Cardiac septum (tissue), 1 donor: ENCODE results near the gene CHCHD6. TPM values are rescaled to one million over a fixed set of nuclear protein-coding genes. Genes with fewer than 3 reads are reported as not detected.

ENCODE experiments used
- DNase-seq: peaks from one replicate; pipeline ENCODE4 v3.0.0-alpha.2; 2020; ENCODE audit warnings: low spot score
- intact Hi-C: fragments of 100-400 bp; cut with DNase I; formaldehyde crosslinking; loops from one replicate; pipeline ENCODE4 v1.14.0; 2022
- total RNA-seq: library from RNA; stranded (reverse); fragmentation: NEBNext Ultra II Directional; extraction: Animal tissue kit (Norgen Biotek cat#: 25700); gene quantifications from one replicate; pipeline ENCODE4 v1.2.1, GENCODE V29; 2021
- donor health status: DM: no; HTN: no; CAD: no.

CHCHD6 gene
- total RNA-seq, 1 donor from 2014 or later, result 12.1 TPM

- intact Hi-C loops, result no loop called here
- no peak for DNase-seq
Observed at GRCh38 chr3:126845920-126846715, 142.1 kb downstream of the CHCHD6 start.

- intact Hi-C loops, result no loop called here
Observed at GRCh38 chr3:126847061-126847460, 143.0 kb downstream of the CHCHD6 start.

GRCh38 chr3:126848991-126849390 is 145.0 kb downstream of the CHCHD6 start:
- intact Hi-C loops, result no loop called here

More at GRCh38 chr3:126847061-126847460, 143.0 kb downstream of the CHCHD6 start:
- no peak for DNase-seq

GRCh38 chr3:126849768-126850167 is 145.7 kb downstream of the CHCHD6 start:
- DNase-seq, result no peak
- intact Hi-C loops, result loop anchor here (5.0 kb wide), 1 partner anchor 88 kb away; no protein-coding TSS in a partner anchor

More at GRCh38 chr3:126848991-126849390, 145.0 kb downstream of the CHCHD6 start:
- DNase-seq, result no peak

GRCh38 chr3:126850370-126851085 is 146.5 kb downstream of the CHCHD6 start:
- DNase-seq, result no peak
- intact Hi-C loops, result loop anchor here (5.0 kb wide), 1 partner anchor 87 kb away; no protein-coding TSS in a partner anchor

GRCh38 chr3:126851382-126851781 is 147.3 kb downstream of the CHCHD6 start:
- intact Hi-C loops, result loop anchor here (5.0 kb wide), 1 partner anchor 86 kb away; no protein-coding TSS in a partner anchor
- DNase-seq, result no peak

- intact Hi-C loops, result loop anchor here (5.0 kb wide), 1 partner anchor 85 kb away; no protein-coding TSS in a partner anchor
- no peak for DNase-seq
Observed at GRCh38 chr3:126851934-126852333, 147.9 kb downstream of the CHCHD6 start.

- no peak for DNase-seq
- intact Hi-C loops, result loop anchor here (5.0 kb wide), 1 partner anchor 85 kb away; no protein-coding TSS in a partner anchor
Observed at GRCh38 chr3:126852511-126852910, 148.5 kb downstream of the CHCHD6 start.

GRCh38 chr3:126854666-126855065 is 150.6 kb downstream of the CHCHD6 start:
- intact Hi-C loops, result loop anchor here (5.0 kb wide), 1 partner anchor 83 kb away; no protein-coding TSS in a partner anchor
- DNase-seq, result no peak

GRCh38 chr3:126855374-126855773 is 151.3 kb downstream of the CHCHD6 start:
- intact Hi-C loops, result no loop called here
- DNase-seq, result no peak

- intact Hi-C loops, result no loop called here
- no peak for DNase-seq
Observed at GRCh38 chr3:126857928-126858327, 153.9 kb downstream of the CHCHD6 start.

- intact Hi-C loops, result no loop called here
- DNase-seq, result no peak
Observed at GRCh38 chr3:126858401-126858800, 154.4 kb downstream of the CHCHD6 start.

- no peak for DNase-seq
- intact Hi-C loops, result no loop called here
Observed at GRCh38 chr3:126858887-126859286, 154.8 kb downstream of the CHCHD6 start.

- no peak for DNase-seq
- intact Hi-C loops, result no loop called here
Observed at GRCh38 chr3:126859415-126860246, 155.6 kb downstream of the CHCHD6 start.

- DNase-seq, result no peak
- intact Hi-C loops, result no loop called here
Observed at GRCh38 chr3:126865736-126866135, 161.7 kb downstream of the CHCHD6 start.

- DNase-seq, result no peak
- intact Hi-C loops, result no loop called here
Observed at GRCh38 chr3:126866175-126866759, 162.2 kb downstream of the CHCHD6 start.

GRCh38 chr3:126867190-126867862 is 163.3 kb downstream of the CHCHD6 start:
- intact Hi-C loops, result no loop called here
- DNase-seq, result no peak

GRCh38 chr3:126867863-126868200 is 163.8 kb downstream of the CHCHD6 start:
- intact Hi-C loops, result no loop called here
- no peak for DNase-seq
